Trophoblast cell (in vitro differentiated cells and primary cell): ENCODE results near the gene RNF17.

Source experiments
- DNase-seq, 2 donors: peaks; one replicate each; pipeline ENCODE4 v3.0.0-alpha.2; 2016
- H2AFZ ChIP-seq: 2 replicates; pipeline ENCODE4 v1.6.1; 2013; ENCODE audit warnings: low read length, moderate library complexity, mild to moderate bottlenecking; ENCODE audit not compliant: insufficient read depth, poor library complexity
- H2AK5ac ChIP-seq: 2 replicates; pipeline ENCODE4 v1.6.1; 2013; ENCODE audit warnings: mild to moderate bottlenecking, low read length
- H2BK120ac ChIP-seq: 2 replicates; pipeline ENCODE4 v1.6.1; 2013; ENCODE audit warnings: low read length, mild to moderate bottlenecking, moderate library complexity; ENCODE audit not compliant: insufficient read depth, poor library complexity
- H2BK12ac ChIP-seq: 2 replicates; pipeline ENCODE4 v1.6.1; 2013; ENCODE audit warnings: mild to moderate bottlenecking, low read length, moderate library complexity
- H2BK5ac ChIP-seq: 2 replicates; pipeline ENCODE4 v1.6.1; 2013; ENCODE audit warnings: low read length, low read depth, moderate library complexity, mild to moderate bottlenecking; ENCODE audit not compliant: poor library complexity
- H3K14ac ChIP-seq: 2 replicates; pipeline ENCODE4 v1.6.1; 2013; ENCODE audit warnings: mild to moderate bottlenecking, low read length
- H3K18ac ChIP-seq: 2 replicates; pipeline ENCODE4 v1.6.1; 2013; ENCODE audit warnings: mild to moderate bottlenecking, low read length
- H3K23ac ChIP-seq: 2 replicates; pipeline ENCODE4 v1.6.1; 2013; ENCODE audit warnings: low read length
- H3K27ac ChIP-seq: 2 replicates; pipeline ENCODE4 v1.5.1; 2013; ENCODE audit warnings: low read depth, mild to moderate bottlenecking, inconsistent platforms, low read length, moderate library complexity
- H3K27me3 ChIP-seq: 2 replicates; pipeline ENCODE4 v1.6.1; 2013; ENCODE audit warnings: inconsistent platforms, mild to moderate bottlenecking, low read length, moderate library complexity; ENCODE audit not compliant: insufficient read depth
- H3K36me3 ChIP-seq, 2 experiments: 1 replicate in 1 of 2; 2 replicates in 1 of 2; pipeline ENCODE4 v1.6.1; 2013; ENCODE audit warnings: low read length in 2 of 2, mild to moderate bottlenecking in 2 of 2, moderate library complexity in 1 of 2; ENCODE audit not compliant: insufficient read depth in 2 of 2, control insufficient read depth in 1 of 2
- H3K4ac ChIP-seq: 2 replicates; pipeline ENCODE4 v1.6.1; 2013; ENCODE audit warnings: low read depth, mild to moderate bottlenecking, low read length, moderate library complexity
- H3K4me1 ChIP-seq, 2 experiments: 1 replicate in 1 of 2; 2 replicates in 1 of 2; pipeline ENCODE4 v1.6.1; 2013; ENCODE audit warnings: low read length in 2 of 2, mild to moderate bottlenecking in 2 of 2, moderate library complexity in 1 of 2; ENCODE audit not compliant: insufficient read depth in 2 of 2, control insufficient read depth in 1 of 2
- H3K4me2 ChIP-seq: 2 replicates; pipeline ENCODE4 v1.6.1; 2013; ENCODE audit warnings: inconsistent platforms, mild to moderate bottlenecking, low read length, moderate library complexity
- H3K4me3 ChIP-seq: 2 replicates; pipeline ENCODE4 v1.5.1; 2013; ENCODE audit warnings: mild to moderate bottlenecking, low read depth, low read length, inconsistent platforms
- H3K79me1 ChIP-seq: one replicate; pipeline ENCODE4 v1.6.1; 2013; ENCODE audit warnings: low read length
- H3K79me2 ChIP-seq: 2 replicates; pipeline ENCODE4 v1.6.1; 2013; ENCODE audit warnings: low read length, mild to moderate bottlenecking; ENCODE audit not compliant: control insufficient read depth, insufficient read depth, poor library complexity
- H3K9ac ChIP-seq: 2 replicates; pipeline ENCODE4 v1.6.1; 2013; ENCODE audit warnings: mild to moderate bottlenecking, low read length
- H3K9me3 ChIP-seq: 2 replicates; pipeline ENCODE4 v1.6.1; 2013; ENCODE audit warnings: low read depth, mild to moderate bottlenecking, control low read depth, inconsistent platforms, low read length; ENCODE audit not compliant: insufficient read depth
- H4K12ac ChIP-seq: 2 replicates; pipeline ENCODE4 v1.6.1; 2013; ENCODE audit warnings: low read depth, mild to moderate bottlenecking, low read length, moderate library complexity
- H4K8ac ChIP-seq: 2 replicates; pipeline ENCODE4 v1.6.1; 2013; ENCODE audit warnings: low read depth, mild to moderate bottlenecking, low read length, moderate library complexity
- H4K91ac ChIP-seq: one replicate; pipeline ENCODE4 v1.6.1; 2013; ENCODE audit warnings: low read depth, mild to moderate bottlenecking, low read length, moderate library complexity
- WGBS: extraction: QIAGEN DNeasy Blood & Tissue Kit; methylation state at CpG from one replicate; pipeline ENCODE4 v1.1.7; 2013; ENCODE audit warnings: missing lambda C conversion rate; ENCODE audit not compliant: insufficient read length, insufficient coverage; ENCODE audit errors: extremely low coverage; 5-methylcytosine and 5-hydroxymethylcytosine counted together

Gene RNF17

GRCh38 chr13:24737042-24737441, 26.9 kb upstream of the RNF17 start:
- H3K4me3 ChIP-seq, result no peak overlapping the region
- H3K36me3 ChIP-seq, result no peaks in the 10 kb centered on the region
- H2BK5ac ChIP-seq, result no peak overlapping the region
- no peak overlapping the region for H4K8ac ChIP-seq
- no peak overlapping the region for H3K14ac ChIP-seq
- H3K79me1 ChIP-seq, result no peaks in the 10 kb centered on the region
- H4K12ac ChIP-seq, result no peak overlapping the region
- H2BK120ac ChIP-seq, result no peak overlapping the region
- no peak overlapping the region for H4K91ac ChIP-seq
- H3K4me1 ChIP-seq, result no peaks in the 10 kb centered on the region
- H2BK12ac ChIP-seq, result no peak overlapping the region
- H3K4me2 ChIP-seq, result no peak overlapping the region
- no peak for DNase-seq
- no peak overlapping the region for H3K27ac ChIP-seq
- H3K9ac ChIP-seq, result no peak overlapping the region
- H3K27me3 ChIP-seq, result no peaks in the 10 kb centered on the region
- no peak overlapping the region for H3K18ac ChIP-seq
- no CpG with 5 or more reads among the region's 6 CpGs for WGBS
- no peak overlapping the region for H2AFZ ChIP-seq
- no peak overlapping the region for H3K4ac ChIP-seq
- H3K23ac ChIP-seq, result no peak overlapping the region
- H3K9me3 ChIP-seq, result no peaks in the 10 kb centered on the region
- no peaks in the 10 kb centered on the region for H3K79me2 ChIP-seq
- no peak overlapping the region for H2AK5ac ChIP-seq

DNA sequence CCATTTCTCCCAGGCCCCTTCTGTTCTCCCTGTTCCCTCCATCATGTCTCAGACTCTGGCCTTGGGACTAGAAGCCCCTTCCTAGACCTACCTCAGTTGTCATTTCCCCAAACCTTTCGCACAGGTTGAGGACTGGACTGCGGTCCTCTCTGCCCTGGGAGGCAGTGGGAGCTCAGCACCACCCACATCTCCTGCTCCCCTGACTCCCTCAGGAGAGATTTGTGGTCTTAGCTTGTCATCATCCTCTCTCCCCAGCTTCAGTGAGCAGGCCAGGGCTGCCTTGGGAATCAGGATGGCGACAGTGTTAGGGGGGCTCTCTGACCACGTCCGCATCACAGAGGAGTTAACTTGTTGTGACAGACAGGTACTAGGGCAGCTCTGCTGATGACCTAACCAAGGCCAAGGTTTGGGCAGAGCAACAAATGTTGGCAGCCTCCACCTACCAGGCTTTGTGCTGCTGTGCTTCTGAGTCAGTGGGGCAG, 25.6 kb upstream of the RNF17 start:
- Histone ChIP-seq H2BK12ac (no peak overlapping the region), H3K4me2 (no peak overlapping the region), H3K23ac (no peak overlapping the region), H3K4ac (no peak overlapping the region), H2BK5ac (no peak overlapping the region), H2AK5ac (no peak overlapping the region), H3K79me1 (no peaks in the 10 kb centered on the region), H4K8ac (no peak overlapping the region), H3K9ac (no peak overlapping the region), H4K91ac (no peak overlapping the region), H3K27me3 (peaks cover 3% of the 10 kb centered on the region), H3K9me3 (no peaks in the 10 kb centered on the region), H3K18ac (no peak overlapping the region), H2AFZ (no peak overlapping the region), H3K14ac (no peak overlapping the region), H3K4me1 (no peaks in the 10 kb centered on the region), H3K36me3 (no peaks in the 10 kb centered on the region), H4K12ac (no peak overlapping the region), H3K79me2 (no peaks in the 10 kb centered on the region), H2BK120ac (no peak overlapping the region), H3K27ac (no peak overlapping the region), H3K4me3 (no peak overlapping the region)
- no peak for DNase-seq
- WGBS, result no CpG with 5 or more reads among the region's 5 CpGs

GRCh38 chr13:24740014-24740890, 23.7 kb upstream of the RNF17 start:
- Histone ChIP-seq H3K4me2 (no peak overlapping the region), H3K27ac (no peak overlapping the region), H3K79me2 (no peaks in the 10 kb centered on the region), H3K18ac (no peak overlapping the region), H2BK12ac (no peak overlapping the region), H3K4ac (no peak overlapping the region), H4K8ac (no peak overlapping the region), H2BK5ac (no peak overlapping the region), H3K14ac (no peak overlapping the region), H3K27me3 (peaks cover 13% of the 10 kb centered on the region), H2BK120ac (no peak overlapping the region), H2AFZ (no peak overlapping the region), H4K91ac (no peak overlapping the region), H3K79me1 (no peaks in the 10 kb centered on the region), H3K4me1 (no peaks in the 10 kb centered on the region), H3K23ac (no peak overlapping the region), H3K9me3 (peaks cover 7% of the 10 kb centered on the region), H3K4me3 (peak overlapping the region; percentile 30), H3K9ac (no peak overlapping the region), H3K36me3 (no peaks in the 10 kb centered on the region), H2AK5ac (no peak overlapping the region), H4K12ac (no peak overlapping the region)
- WGBS, result no CpG with 5 or more reads among the region's 12 CpGs
- no peak for DNase-seq

DNA sequence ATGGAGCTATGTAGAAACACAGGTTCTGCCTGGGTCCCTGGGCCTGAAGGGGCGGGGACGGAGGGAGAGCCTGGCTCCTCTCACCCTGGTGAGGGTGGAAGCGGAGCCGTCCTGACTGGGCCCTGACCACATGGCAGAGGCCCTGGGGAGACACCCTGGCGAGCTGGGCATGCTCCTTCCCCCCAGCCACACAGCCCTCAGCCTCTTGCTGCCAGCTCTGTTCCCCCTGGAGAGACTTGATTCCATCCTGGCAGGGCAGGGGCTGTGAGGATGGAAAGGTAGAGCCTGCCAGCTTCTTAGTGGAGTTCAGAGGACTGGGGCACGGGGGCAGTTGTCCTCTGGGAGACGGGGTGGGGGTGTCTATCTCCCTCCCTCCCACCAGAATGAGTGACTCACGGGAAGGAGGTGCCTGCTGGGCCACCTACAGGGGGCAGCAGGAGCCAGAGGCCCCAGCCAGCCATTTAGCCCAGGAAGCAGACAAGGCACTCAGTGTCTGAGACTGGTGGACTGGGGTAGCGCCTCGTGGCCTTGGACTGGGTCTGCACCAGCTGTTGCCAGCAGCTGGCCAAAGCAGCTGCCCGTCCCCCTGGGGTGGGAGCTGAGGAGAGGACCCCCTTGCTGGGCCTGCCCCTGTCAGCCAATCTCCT, 22.8 kb upstream of the RNF17 start:
- Histone ChIP-seq H3K79me2 (no peaks in the 10 kb centered on the region), H2BK5ac (no peak overlapping the region), H2AFZ (no peak overlapping the region), H3K9me3 (peaks cover 7% of the 10 kb centered on the region), H3K27me3 (peaks cover 22% of the 10 kb centered on the region), H3K4me3 (no peak overlapping the region), H3K27ac (no peak overlapping the region), H2BK120ac (no peak overlapping the region), H2BK12ac (peak overlapping the region; percentile 31), H3K4me1 (peaks cover under 1 to 3% of the 10 kb centered on the region in 2 experiments), H3K18ac (no peak overlapping the region), H3K9ac (no peak overlapping the region), H2AK5ac (no peak overlapping the region), H3K23ac (no peak overlapping the region), H3K36me3 (no peaks in the 10 kb centered on the region), H3K4me2 (no peak overlapping the region), H3K14ac (no peak overlapping the region), H3K4ac (no peak overlapping the region), H3K79me1 (no peaks in the 10 kb centered on the region), H4K12ac (no peak overlapping the region), H4K91ac (no peak overlapping the region), H4K8ac (no peak overlapping the region)
- WGBS, result no CpG with 5 or more reads among the region's 11 CpGs
- no peak for DNase-seq
